H9 (cell line): ENCODE measurements around the gene MYOM3. TPM values are rescaled to one million over a fixed set of nuclear protein-coding genes. Genes with fewer than 3 reads are reported as not detected.

Source experiments
- DNase-seq: peaks from one replicate; pipeline ENCODE4 v3.0.0-alpha.2; 2017
- H2AFZ ChIP-seq: one replicate; pipeline ENCODE4 v1.6.1; 2013; ENCODE audit warnings: mild to moderate bottlenecking, low read length, control low read depth, moderate library complexity
- H2AK5ac ChIP-seq: 2 replicates; pipeline ENCODE4 v1.6.1; 2013; ENCODE audit warnings: low read length, control low read depth, mixed read lengths; ENCODE audit not compliant: insufficient read length
- H2BK120ac ChIP-seq: one replicate; pipeline ENCODE4 v1.6.1; 2013; ENCODE audit warnings: low read depth, mild to moderate bottlenecking, low read length, control low read depth, inconsistent platforms; ENCODE audit not compliant: poor library complexity, severe bottlenecking
- H2BK12ac ChIP-seq: 2 replicates; pipeline ENCODE4 v1.6.1; 2013; ENCODE audit warnings: low read length, control low read depth, mixed read lengths, low read depth; ENCODE audit not compliant: insufficient read length
- H2BK15ac ChIP-seq: 2 replicates; pipeline ENCODE4 v1.6.1; 2013; ENCODE audit warnings: low read depth, low read length, control low read depth
- H2BK20ac ChIP-seq: one replicate; pipeline ENCODE4 v1.6.1; 2013; ENCODE audit warnings: low read depth, mild to moderate bottlenecking, low read length, control low read depth, inconsistent platforms; ENCODE audit not compliant: poor library complexity, severe bottlenecking
- H2BK5ac ChIP-seq: 2 replicates; pipeline ENCODE4 v1.6.1; 2013; ENCODE audit warnings: low read length, control low read depth, mixed read lengths; ENCODE audit not compliant: insufficient read length
- H3K14ac ChIP-seq: 2 replicates; pipeline ENCODE4 v1.6.1; 2013; ENCODE audit warnings: low read length, control low read depth; ENCODE audit not compliant: insufficient read depth
- H3K18ac ChIP-seq: 2 replicates; pipeline ENCODE4 v1.6.1; 2013; ENCODE audit warnings: low read depth, mild to moderate bottlenecking, mixed read lengths, low read length, control low read depth; ENCODE audit not compliant: insufficient read length
- H3K23ac ChIP-seq: 2 replicates; pipeline ENCODE4 v1.6.1; 2013; ENCODE audit warnings: low read length, control low read depth, mixed read lengths, low read depth; ENCODE audit not compliant: insufficient read length
- H3K23me2 ChIP-seq: 2 replicates; pipeline ENCODE4 v1.6.1; 2013; ENCODE audit warnings: low read depth, mild to moderate bottlenecking, mixed read lengths, low read length, control low read depth; ENCODE audit not compliant: insufficient read length, poor library complexity, severe bottlenecking
- H3K27ac ChIP-seq: 2 replicates; pipeline ENCODE4 v1.5.1; 2013; ENCODE audit warnings: low read length, control low read depth, mixed read lengths, low read depth; ENCODE audit not compliant: insufficient read length
- H3K27me3 ChIP-seq: 2 replicates; pipeline ENCODE4 v1.6.1; 2013; ENCODE audit warnings: low read length, control low read depth, inconsistent platforms; ENCODE audit not compliant: insufficient read depth
- H3K4ac ChIP-seq: 2 replicates; pipeline ENCODE4 v1.6.1; 2013; ENCODE audit warnings: low read depth, mild to moderate bottlenecking, control low read depth, inconsistent platforms, low read length, moderate library complexity
- H3K4me1 ChIP-seq: 2 replicates; pipeline ENCODE4 v1.6.1; 2013; ENCODE audit warnings: low read length, control low read depth, inconsistent platforms; ENCODE audit not compliant: insufficient read depth
- H3K4me2 ChIP-seq: 2 replicates; pipeline ENCODE4 v1.6.1; 2013; ENCODE audit warnings: low read length, control low read depth, mixed read lengths; ENCODE audit not compliant: insufficient read length, insufficient read depth
- H3K56ac ChIP-seq: 2 replicates; pipeline ENCODE4 v1.6.1; 2013; ENCODE audit warnings: low read depth, mild to moderate bottlenecking, mixed read lengths, low read length, control low read depth; ENCODE audit not compliant: insufficient read length
- H3K79me1 ChIP-seq: 2 replicates; pipeline ENCODE4 v1.6.1; 2013; ENCODE audit warnings: low read depth, mild to moderate bottlenecking, moderate library complexity, low read length, control low read depth, inconsistent platforms; ENCODE audit not compliant: insufficient read depth, poor library complexity, severe bottlenecking
- H3K79me2 ChIP-seq: 2 replicates; pipeline ENCODE4 v1.6.1; 2013; ENCODE audit warnings: low read length, control low read depth, inconsistent platforms; ENCODE audit not compliant: insufficient read depth
- H3K9ac ChIP-seq: 2 replicates; pipeline ENCODE4 v1.6.1; 2013; ENCODE audit warnings: low read length, control low read depth, mixed read lengths; ENCODE audit not compliant: insufficient read length; ENCODE audit errors: extremely low read depth
- H3K9me3 ChIP-seq: one replicate; pipeline ENCODE4 v1.6.1; 2013; ENCODE audit warnings: low read depth, low read length, inconsistent platforms; ENCODE audit not compliant: control insufficient read depth
- H3T11ph ChIP-seq: one replicate; pipeline ENCODE4 v1.6.1; 2013; ENCODE audit warnings: mild to moderate bottlenecking, low read length, control low read depth, inconsistent platforms
- H4K20me1 ChIP-seq: one replicate; pipeline ENCODE4 v1.6.1; 2013; ENCODE audit not compliant: control insufficient read depth, insufficient read length, insufficient read depth
- H4K5ac ChIP-seq: 2 replicates; pipeline ENCODE4 v1.6.1; 2013; ENCODE audit warnings: low read depth, mild to moderate bottlenecking, mixed read lengths, low read length, control low read depth; ENCODE audit not compliant: insufficient read length
- H4K8ac ChIP-seq: replicated peaks from 2 replicates; pipeline ENCODE4 v1.6.1; 2013; ENCODE audit warnings: low read length, control low read depth, mixed read lengths, low read depth; ENCODE audit not compliant: insufficient read length
- H4K91ac ChIP-seq: 2 replicates; pipeline ENCODE4 v1.6.1; 2013; ENCODE audit warnings: low read depth, mild to moderate bottlenecking, moderate library complexity, mixed read lengths, low read length, control low read depth; ENCODE audit not compliant: insufficient read length
- H3K27ac Mint-ChIP-seq, 3 experiments: 2 replicates in 2 of 3; 3 replicates in 1 of 3; pipeline ENCODE4 v1.8.0; 2020 to 2021; ENCODE audit warnings: mixed read lengths in 3 of 3, mild to moderate bottlenecking in 1 of 3, moderate library complexity in 1 of 3
- H3K27me3 Mint-ChIP-seq: 2 replicates; pipeline ENCODE4 v1.8.0; 2021; ENCODE audit warnings: low read depth, mild to moderate bottlenecking, moderate library complexity, mixed read lengths
- H3K36me3 Mint-ChIP-seq, 3 experiments: 2 replicates in 2 of 3; 3 replicates in 1 of 3; pipeline ENCODE4 v1.8.0; 2020 to 2021; ENCODE audit warnings: low read depth in 3 of 3, mixed read lengths in 3 of 3; ENCODE audit not compliant: insufficient read depth in 1 of 3
- H3K4me1 Mint-ChIP-seq, 2 experiments: 2 replicates each; pipeline ENCODE4 v1.8.0; 2020; ENCODE audit warnings: mixed read lengths in 2 of 2
- H3K4me3 Mint-ChIP-seq, 2 experiments: 2 replicates in 1 of 2; 3 replicates in 1 of 2; pipeline ENCODE4 v1.8.0; 2020 to 2021; ENCODE audit warnings: mild to moderate bottlenecking in 2 of 2, mixed read lengths in 2 of 2, moderate library complexity in 1 of 2
- H3K9me3 Mint-ChIP-seq, 2 experiments: 2 replicates in 1 of 2; 3 replicates in 1 of 2; pipeline ENCODE4 v1.8.0; 2020; ENCODE audit warnings: mild to moderate bottlenecking in 2 of 2, mixed read lengths in 2 of 2, moderate library complexity in 1 of 2
- CTCF ChIP-seq: fragments of 200-600 bp; sonication (generic); conservative IDR thresholded peaks from 3 replicates; pipeline ENCODE4 v1.8.0; 2021; ENCODE audit warnings: antibody characterized with exemption, mild to moderate bottlenecking
- whole genome bisulfite sequencing: extraction: QIAGEN DNeasy Blood & Tissue Kit; methylation state at CpG from one replicate; pipeline ENCODE4 v1.1.7; 2013; ENCODE audit warnings: missing lambda C conversion rate, low lambda C conversion rate, mixed read lengths; ENCODE audit not compliant: insufficient read length; ENCODE audit errors: extremely low coverage; 5-methylcytosine and 5-hydroxymethylcytosine counted together
- total RNA-seq: library from RNA; stranded (reverse); gene quantifications from 2 replicates; pipeline ENCODE4 v1.2.1, GENCODE V29; 2021

Gene MYOM3
- total RNA-seq, 1 experiment from 2014 or later: 0.11 TPM

GRCh38 chr1:24075590-24075854 lies 36.4 kb downstream of the MYOM3 start:
- Histone ChIP-seq H4K5ac (no peak overlapping the region), H2BK120ac (no peak overlapping the region), H3K27me3 (no peaks in the 10 kb centered on the region), H3K9me3 (no peaks in the 10 kb centered on the region), H4K8ac (no peak overlapping the region), H3K9ac (no peak overlapping the region), H3K56ac (no peak overlapping the region), H2BK20ac (no peak overlapping the region), H3K4me2 (no peak overlapping the region), H3K27ac (no peak overlapping the region), H2BK5ac (no peak overlapping the region), H4K91ac (no peak overlapping the region), H3K4ac (no peak overlapping the region), H2AK5ac (no peak overlapping the region), H3T11ph (no peak overlapping the region), H2BK12ac (no peak overlapping the region), H3K79me1 (no peaks in the 10 kb centered on the region), H3K79me2 (no peaks in the 10 kb centered on the region), H3K18ac (no peak overlapping the region), H3K23ac (no peak overlapping the region), H3K4me1 (peaks cover 8% of the 10 kb centered on the region; the same call in 1 of the 2 replicates), H3K23me2 (no peaks in the 10 kb centered on the region), H2AFZ (no peak overlapping the region), H3K14ac (no peak overlapping the region), H4K20me1 (no peaks in the 10 kb centered on the region), H2BK15ac (no peak overlapping the region)
- DNase-seq: no peak
- no CpG with 5 or more reads among the region's 4 CpGs for WGBS
- H3K9me3 Mint-ChIP-seq: no peaks in the 10 kb centered on the region; a peak in 1 of 5 replicates
- H3K36me3 Mint-ChIP-seq: no peaks in the 10 kb centered on the region
- H3K4me1 Mint-ChIP-seq: peaks cover 8 to 32% of the 10 kb centered on the region in 2 experiments
- peaks cover 1% of the 10 kb centered on the region; the same call in 1 of the 2 replicates for H3K27me3 Mint-ChIP-seq
- TF ChIP-seq CTCF: no peak
- H3K4me3 Mint-ChIP-seq: no peak overlapping the region; a peak in 1 of 5 replicates
- no peak overlapping the region; a peak in 1 of 7 replicates for H3K27ac Mint-ChIP-seq
